Endothelial cell of umbilical vein (primary cell): Measurements from ENCODE around the gene RAB25.

Experiments
- EZH2 ChIP-seq: IDR thresholded peaks from 2 replicates; pipeline ENCODE4 v1.6.1; 2012; ENCODE audit warnings: borderline replicate concordance, low read depth, mild to moderate bottlenecking, moderate library complexity, low read length, inconsistent platforms; ENCODE audit not compliant: severe bottlenecking
- FOS ChIP-seq: IDR thresholded peaks from 2 replicates; pipeline ENCODE4 v1.6.1; 2011; ENCODE audit warnings: mild to moderate bottlenecking, low read length, moderate library complexity, borderline replicate concordance; ENCODE audit not compliant: insufficient read depth
- POLR2AphosphoS5 ChIP-seq: IDR thresholded peaks from 2 replicates; pipeline ENCODE4 v1.6.1; 2012; ENCODE audit warnings: low read depth, mild to moderate bottlenecking, control low read depth, low read length, moderate library complexity; ENCODE audit not compliant: insufficient read depth
- TF ChIP-seq, protein P1 (sequence below), 2 donors: IDR thresholded peaks; 1 replicate in 1 of 2; 2 replicates in 1 of 2; pipeline ENCODE4 v1.5.1; 2011; ENCODE audit warnings: low read length in 2 of 2, mild to moderate bottlenecking in 2 of 2, moderate library complexity in 2 of 2, control low read depth in 1 of 2, inconsistent platforms in 1 of 2, low read depth in 1 of 2; ENCODE audit not compliant: insufficient read depth in 1 of 2; ENCODE audit errors: extremely low read depth in 1 of 2

GRCh38 chr1:156083800-156084790, 23.1 kb downstream of the RAB25 start:
- TF ChIP-seq, protein P1, sequence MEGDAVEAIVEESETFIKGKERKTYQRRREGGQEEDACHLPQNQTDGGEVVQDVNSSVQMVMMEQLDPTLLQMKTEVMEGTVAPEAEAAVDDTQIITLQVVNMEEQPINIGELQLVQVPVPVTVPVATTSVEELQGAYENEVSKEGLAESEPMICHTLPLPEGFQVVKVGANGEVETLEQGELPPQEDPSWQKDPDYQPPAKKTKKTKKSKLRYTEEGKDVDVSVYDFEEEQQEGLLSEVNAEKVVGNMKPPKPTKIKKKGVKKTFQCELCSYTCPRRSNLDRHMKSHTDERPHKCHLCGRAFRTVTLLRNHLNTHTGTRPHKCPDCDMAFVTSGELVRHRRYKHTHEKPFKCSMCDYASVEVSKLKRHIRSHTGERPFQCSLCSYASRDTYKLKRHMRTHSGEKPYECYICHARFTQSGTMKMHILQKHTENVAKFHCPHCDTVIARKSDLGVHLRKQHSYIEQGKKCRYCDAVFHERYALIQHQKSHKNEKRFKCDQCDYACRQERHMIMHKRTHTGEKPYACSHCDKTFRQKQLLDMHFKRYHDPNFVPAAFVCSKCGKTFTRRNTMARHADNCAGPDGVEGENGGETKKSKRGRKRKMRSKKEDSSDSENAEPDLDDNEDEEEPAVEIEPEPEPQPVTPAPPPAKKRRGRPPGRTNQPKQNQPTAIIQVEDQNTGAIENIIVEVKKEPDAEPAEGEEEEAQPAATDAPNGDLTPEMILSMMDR (IDR thresholded peaks at IDR 0.05; ENCODE audit: extremely low read depth in 1 of 2, insufficient read depth in 1 of 2, low read depth in 1 of 2, low read length in 2 of 2), result no peak
- TF ChIP-seq EZH2, result no peak
- TF ChIP-seq POLR2AphosphoS5, result no peak
- TF ChIP-seq FOS, result no peak
